C4-2B (cell line): ENCODE results near the gene FRMD4A.

Experiments
- CTCF ChIP-seq: fragments of 450-650 bp; conservative IDR thresholded peaks from 2 replicates; pipeline ENCODE4 v1.5.1; 2017; ENCODE audit warnings: mild to moderate bottlenecking
- ZFX ChIP-seq: fragments of 450-650 bp; IDR thresholded peaks from 2 replicates; pipeline ENCODE4 v1.6.1; 2017

GRCh38 chr10:13637894-13638293 lies 692.8 kb downstream of the FRMD4A start:
- TF ChIP-seq CTCF (no peak), ZFX (no peak)
